Measurements from ENCODE around the gene MOV10L1. TPM values are rescaled to one million over a fixed set of nuclear protein-coding genes. Genes with fewer than 3 reads are reported as not detected.

The MOV10L1 gene
- total and polyA plus RNA-seq, 2 donors (not counting 3 experiments of a cell fraction or from before 2014, with no cell fraction given): 27.6 to 37.6 TPM

DNA sequence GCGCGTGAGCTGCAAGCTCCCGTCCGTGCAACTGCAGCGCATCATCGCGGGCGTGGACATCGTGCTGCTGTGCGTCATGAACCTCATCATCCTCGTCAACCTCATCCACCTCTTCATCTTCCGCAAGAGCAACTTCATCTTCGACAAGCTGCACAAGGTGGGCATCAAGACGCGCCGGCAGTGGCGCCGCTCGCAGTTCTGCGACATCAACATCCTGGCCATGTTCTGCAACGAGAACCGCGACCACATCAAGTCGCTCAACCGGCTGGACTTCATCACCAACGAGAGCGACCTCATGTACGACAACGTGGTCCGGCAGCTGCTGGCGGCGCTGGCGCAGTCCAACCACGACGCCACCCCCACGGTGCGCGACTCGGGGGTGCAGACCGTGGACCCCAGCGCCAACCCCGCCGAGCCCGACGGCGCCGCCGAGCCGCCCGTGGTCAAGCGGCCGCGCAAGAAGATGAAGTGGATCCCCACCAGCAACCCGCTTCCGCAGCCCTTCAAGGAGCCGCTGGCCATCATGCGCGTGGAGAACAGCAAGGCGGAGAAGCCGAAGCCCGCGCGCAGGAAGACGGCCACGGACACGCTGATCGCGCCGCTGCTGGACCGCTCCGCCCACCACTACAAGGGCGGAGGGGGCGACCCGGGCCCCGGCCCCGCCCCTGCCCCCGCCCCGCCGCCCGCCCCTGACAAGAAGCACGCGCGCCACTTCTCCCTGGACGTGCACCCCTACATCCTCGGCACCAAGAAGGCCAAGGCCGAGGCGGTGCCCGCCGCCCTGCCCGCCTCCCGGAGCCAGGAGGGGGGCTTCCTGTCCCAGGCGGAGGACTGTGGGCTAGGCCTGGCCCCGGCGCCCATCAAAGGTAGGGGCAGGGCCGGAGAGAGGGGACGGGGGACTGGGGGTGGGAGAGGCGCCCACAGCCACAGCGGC lies 88.0 kb downstream of the MOV10L1 start:
- H3K4me2 ChIP-seq (ENCODE audit: insufficient read depth, low read length): no peak overlapping the region
- H3K79me2 ChIP-seq (ENCODE audit: control insufficient read depth, insufficient read depth, low read length): no peaks in the 10 kb centered on the region
- no peaks in the 10 kb centered on the region for H3K4me1 ChIP-seq (ENCODE audit: control insufficient read depth, extremely low read depth, insufficient read depth, low read length)
- DNase-seq (ENCODE audit: low read depth, low spot score): no peak
- H3K9me1 ChIP-seq (replicated peaks; ENCODE audit: control insufficient read depth, extremely low read depth, insufficient read depth, low read length): no peaks in the 10 kb centered on the region
- no peaks in the 10 kb centered on the region for H4K20me1 ChIP-seq (replicated peaks; ENCODE audit: control insufficient read depth, extremely low read depth, insufficient read depth, low read length)
- H3K9ac ChIP-seq (replicated peaks; ENCODE audit: extremely low read depth, insufficient read depth, low read length): no peak overlapping the region
- TF ChIP-seq EZH2 (IDR thresholded peaks at IDR 0.05; ENCODE audit: borderline replicate concordance, low read depth, low read length, severe bottlenecking): no peak
- intact Hi-C loops (cut with micrococcal nuclease) (no loop called here), dilution Hi-C loops (cut with MboI; ENCODE audit: extremely low pct_ligation_motif_present, low sequenced_read_pairs) (no loop called here)
- no TSS peak for BruUV-seq (replicated peaks)
- H2AFZ ChIP-seq (ENCODE audit: low read depth, low read length): no peak overlapping the region
- CTCF ChIA-PET: no interaction called here
- H3K36me3 ChIP-seq (ENCODE audit: control insufficient read depth in 2 of 2, extremely low read depth in 1 of 2, insufficient read depth in 2 of 2, low read length in 2 of 2): no peaks in the 10 kb centered on the region
- POLR2A ChIA-PET: no interaction called here
- no peaks in the 10 kb centered on the region for H3K27me3 ChIP-seq (ENCODE audit: control insufficient read depth in 2 of 2, insufficient read depth in 2 of 2, low read length in 2 of 2)
- H3K4me3 ChIP-seq (replicated peaks in 1 of 3; ENCODE audit: insufficient read depth in 1 of 3, low read depth in 1 of 3, low read length in 3 of 3): no peak overlapping the region
- no peak overlapping the region for H3K27ac ChIP-seq (ENCODE audit: insufficient read depth, low read depth, low read length)
- H3K9me3 ChIP-seq (replicated peaks; ENCODE audit: control insufficient read depth, insufficient read depth, low read length): no peaks in the 10 kb centered on the region
- no peak for FAIRE-seq

- Histone ChIP-seq H3K9me1 (replicated peaks; ENCODE audit: control insufficient read depth, extremely low read depth, insufficient read depth, low read length) (no peaks in the 10 kb centered on the region), H3K4me2 (ENCODE audit: insufficient read depth, low read length) (no peak overlapping the region), H3K27me3 (ENCODE audit: control insufficient read depth in 2 of 2, insufficient read depth in 2 of 2, low read length in 2 of 2) (no peaks in the 10 kb centered on the region), H3K36me3 (ENCODE audit: control insufficient read depth in 2 of 2, extremely low read depth in 1 of 2, insufficient read depth in 2 of 2, low read length in 2 of 2) (no peaks in the 10 kb centered on the region), H3K9ac (replicated peaks; ENCODE audit: extremely low read depth, insufficient read depth, low read length) (no peak overlapping the region), H3K4me1 (ENCODE audit: control insufficient read depth, extremely low read depth, insufficient read depth, low read length) (no peaks in the 10 kb centered on the region), H3K27ac (ENCODE audit: insufficient read depth, low read depth, low read length) (no peak overlapping the region), H2AFZ (ENCODE audit: low read depth, low read length) (no peak overlapping the region), H3K9me3 (replicated peaks; ENCODE audit: control insufficient read depth, insufficient read depth, low read length) (no peaks in the 10 kb centered on the region), H3K4me3 (replicated peaks in 1 of 3; ENCODE audit: insufficient read depth in 1 of 3, low read depth in 1 of 3, low read length in 3 of 3) (no peak overlapping the region), H3K79me2 (ENCODE audit: control insufficient read depth, insufficient read depth, low read length) (no peaks in the 10 kb centered on the region), H4K20me1 (replicated peaks; ENCODE audit: control insufficient read depth, extremely low read depth, insufficient read depth, low read length) (no peaks in the 10 kb centered on the region)
- ChIA-PET POLR2A (no interaction called here), CTCF (no interaction called here)
- DNase-seq (ENCODE audit: low read depth, low spot score) (no peak), FAIRE-seq (no peak)
- BruUV-seq (replicated peaks): no TSS peak
- intact Hi-C loops (cut with micrococcal nuclease) (no loop called here), dilution Hi-C loops (cut with MboI; ENCODE audit: extremely low pct_ligation_motif_present, low sequenced_read_pairs) (no loop called here)
- TF ChIP-seq MYC (IDR thresholded peaks at IDR 0.05; ENCODE audit: low read depth, low read length) (no peak), JUN (IDR thresholded peaks at IDR 0.05; ENCODE audit: borderline replicate concordance, insufficient read depth, insufficient read length, low read depth) (no peak), EZH2 (IDR thresholded peaks at IDR 0.05; ENCODE audit: borderline replicate concordance, low read depth, low read length, severe bottlenecking) (no peak), CTCF (IDR thresholded peaks at IDR 0.05; ENCODE audit: extremely low read depth in 1 of 2, insufficient read depth in 1 of 2, low read depth in 1 of 2, low read length in 2 of 2) (no peak), POLR2AphosphoS5 (IDR thresholded peaks at IDR 0.05; ENCODE audit: insufficient read depth, low read depth, low read length) (no peak), GATA2 (IDR thresholded peaks at IDR 0.05; ENCODE audit: insufficient read depth, insufficient read length, low read depth, low read length) (no peak), POLR2A (IDR thresholded peaks at IDR 0.05; ENCODE audit: low read depth, low read length) (no peak), FOS (IDR thresholded peaks at IDR 0.05; ENCODE audit: borderline replicate concordance, insufficient read depth, low read length) (no peak)
- TF ChIP-seq, protein P1, sequence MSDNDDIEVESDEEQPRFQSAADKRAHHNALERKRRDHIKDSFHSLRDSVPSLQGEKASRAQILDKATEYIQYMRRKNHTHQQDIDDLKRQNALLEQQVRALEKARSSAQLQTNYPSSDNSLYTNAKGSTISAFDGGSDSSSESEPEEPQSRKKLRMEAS (IDR thresholded peaks at IDR 0.05; ENCODE audit: insufficient read depth, insufficient read length): no peak
These were observed 88.7 kb downstream of the MOV10L1 start for GRCh38 chr22:50178471-50178864.

Measured in endothelial cell of umbilical vein (primary cell).